Loucy (cell line): ENCODE measurements around the gene COX7A2.

Experiments used
- CTCF ChIP-seq: fragments of 200-600 bp; sonication (generic); conservative IDR thresholded peaks from 2 replicates; pipeline ENCODE4 v1.5.1; 2014; ENCODE audit warnings: mild to moderate bottlenecking, antibody characterized with exemption, low read length
- EZH2phosphoT487 ChIP-seq: fragments of 200-600 bp; IDR thresholded peaks from 2 replicates; pipeline ENCODE4 v1.6.1; 2018; ENCODE audit warnings: antibody characterized with exemption, mild to moderate bottlenecking, moderate library complexity, borderline replicate concordance

- TF ChIP-seq CTCF (no peak), EZH2phosphoT487 (no peak)
Measured at GRCh38 chr6:75267461-75267860, 23.9 kb upstream of the COX7A2 start.
